Femur (tissue), 1 donor: ENCODE measurements around the gene OGFOD3.
"Not testable (repeated sequence)": the region's sequence is repeated elsewhere in the genome, so short reads cannot be mapped to it uniquely, and the experiment has no call there.

Source experiments
- DNase-seq: peaks from one replicate; pipeline ENCODE4 v3.0.0-alpha.2; 2017

The OGFOD3 gene

GRCh38 chr17:82432017-82432416 is 13.6 kb upstream of the OGFOD3 start:
- DNase-seq, result no peak

GRCh38 chr17:82429824-82430223 is 11.4 kb upstream of the OGFOD3 start:
- no peak for DNase-seq

- no peak for DNase-seq
These were observed 10.2 kb upstream of the OGFOD3 start for GRCh38 chr17:82428546-82428945.

GRCh38 chr17:82424863-82425159 is 6.4 kb upstream of the OGFOD3 start:
- no peak for DNase-seq

GRCh38 chr17:82424001-82424862 is 5.8 kb upstream of the OGFOD3 start:
- no peak for DNase-seq

GRCh38 chr17:82419540-82419939 is 1.2 kb upstream of the OGFOD3 start:
- DNase-seq, result no peak

- no peak for DNase-seq
These were observed 1.6 kb downstream of the OGFOD3 start for GRCh38 chr17:82416771-82417170.

- DNase-seq, result no peak
These were observed 2.1 kb downstream of the OGFOD3 start for GRCh38 chr17:82416264-82416663.

- no peak for DNase-seq
These were observed 2.6 kb downstream of the OGFOD3 start for GRCh38 chr17:82415786-82416185.

- DNase-seq, result no peak
These were observed 3.0 kb downstream of the OGFOD3 start for GRCh38 chr17:82415336-82415735.

GRCh38 chr17:82414548-82415281 is 3.7 kb downstream of the OGFOD3 start:
- peak; percentile 82 for DNase-seq

GRCh38 chr17:82412535-82413520 is 5.6 kb downstream of the OGFOD3 start:
- DNase-seq, result no peak

GRCh38 chr17:82412081-82412480 is 6.3 kb downstream of the OGFOD3 start:
- DNase-seq, result not testable (repeated sequence)

GRCh38 chr17:82411396-82412053 is 6.9 kb downstream of the OGFOD3 start:
- no peak for DNase-seq

- no peak for DNase-seq
These were observed 8.2 kb downstream of the OGFOD3 start for GRCh38 chr17:82410014-82410716.

- DNase-seq, result no peak
These were observed 9.5 kb downstream of the OGFOD3 start for GRCh38 chr17:82408938-82409318.

- DNase-seq, result no peak
These were observed 10.0 kb downstream of the OGFOD3 start for GRCh38 chr17:82408288-82408937.

- DNase-seq, result no peak
These were observed 11.1 kb downstream of the OGFOD3 start for GRCh38 chr17:82407255-82407654.

- no peak for DNase-seq
These were observed 12.2 kb downstream of the OGFOD3 start for GRCh38 chr17:82406131-82406671.

GRCh38 chr17:82405051-82405450 is 13.3 kb downstream of the OGFOD3 start:
- DNase-seq, result no peak
